GM18526 (cell line): ENCODE data around the gene MYLK3.

Source experiments
- POLR2A ChIP-seq: IDR thresholded peaks from 3 replicates; pipeline ENCODE4 v1.6.1; 2011; ENCODE audit not compliant: insufficient read length; ENCODE audit errors: extremely low read depth

MYLK3 gene

GRCh38 chr16:46765050-46765449 lies 16.9 kb upstream of the MYLK3 start:
- no peak for TF ChIP-seq POLR2A

- no peak for TF ChIP-seq POLR2A
Measured at GRCh38 chr16:46763147-46763546, 15.0 kb upstream of the MYLK3 start.

- no peak for TF ChIP-seq POLR2A
Measured at GRCh38 chr16:46762583-46762982, 14.4 kb upstream of the MYLK3 start.

DNA sequence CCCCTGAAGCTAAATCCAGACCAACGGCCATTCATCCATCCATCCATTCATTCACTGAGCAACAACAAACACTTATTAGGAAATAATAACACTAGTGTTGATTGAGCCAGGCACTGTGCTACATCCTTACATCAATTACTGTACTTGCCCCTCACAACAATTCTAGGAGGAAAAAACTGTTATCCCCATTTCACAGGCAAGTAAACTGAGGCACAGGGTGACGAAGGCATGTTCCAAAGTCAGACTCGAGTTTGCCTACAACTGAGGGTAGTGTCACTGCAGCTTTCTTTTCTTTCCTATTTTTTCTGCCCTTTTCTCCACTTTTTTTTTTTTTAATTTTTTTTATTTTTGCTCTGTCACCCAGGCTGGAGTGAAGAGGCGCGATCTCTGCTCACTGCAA lies 11.2 kb upstream of the MYLK3 start:
- TF ChIP-seq POLR2A = no peak

GRCh38 chr16:46757339-46758050 lies 9.4 kb upstream of the MYLK3 start:
- TF ChIP-seq POLR2A = no peak

DNA sequence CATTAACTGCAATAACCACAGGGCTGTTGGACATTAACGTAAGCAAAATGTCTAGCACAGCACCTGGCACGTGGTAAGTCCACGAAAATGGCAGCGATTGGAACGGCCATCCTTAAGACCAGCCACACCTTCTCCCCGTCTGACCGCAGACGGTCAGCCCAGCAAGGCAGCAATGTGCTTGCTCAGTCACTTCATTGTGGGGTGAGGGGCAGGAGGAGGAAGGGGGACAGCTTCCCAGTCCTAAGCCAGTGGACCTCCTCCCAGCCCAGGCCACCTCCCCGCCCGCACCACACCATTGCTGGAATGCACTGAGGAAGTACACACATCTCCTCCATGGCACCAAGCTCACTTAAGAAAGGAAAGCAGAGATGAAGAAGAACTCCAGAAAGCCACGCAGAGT lies 8.6 kb upstream of the MYLK3 start:
- no peak for TF ChIP-seq POLR2A

DNA sequence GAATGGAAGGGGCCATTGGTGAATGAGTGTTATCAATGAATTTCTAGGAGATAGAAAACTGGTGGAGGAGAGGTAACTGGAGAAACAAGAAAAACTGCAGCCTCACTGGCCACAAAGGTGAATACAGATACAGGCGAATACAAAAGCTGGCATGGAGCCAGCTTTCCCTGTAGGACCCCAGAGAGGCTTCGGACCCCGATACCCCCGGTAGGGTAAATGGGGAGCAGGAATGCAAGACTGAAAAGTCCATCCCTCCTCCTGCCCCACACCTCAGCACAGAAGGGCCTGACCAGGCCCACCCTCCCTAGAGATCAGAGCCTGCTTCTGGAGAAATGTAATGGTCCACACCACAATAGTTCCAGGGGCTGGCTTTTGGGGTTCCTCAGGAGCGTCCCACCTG lies 4.9 kb upstream of the MYLK3 start:
- TF ChIP-seq POLR2A = no peak

DNA sequence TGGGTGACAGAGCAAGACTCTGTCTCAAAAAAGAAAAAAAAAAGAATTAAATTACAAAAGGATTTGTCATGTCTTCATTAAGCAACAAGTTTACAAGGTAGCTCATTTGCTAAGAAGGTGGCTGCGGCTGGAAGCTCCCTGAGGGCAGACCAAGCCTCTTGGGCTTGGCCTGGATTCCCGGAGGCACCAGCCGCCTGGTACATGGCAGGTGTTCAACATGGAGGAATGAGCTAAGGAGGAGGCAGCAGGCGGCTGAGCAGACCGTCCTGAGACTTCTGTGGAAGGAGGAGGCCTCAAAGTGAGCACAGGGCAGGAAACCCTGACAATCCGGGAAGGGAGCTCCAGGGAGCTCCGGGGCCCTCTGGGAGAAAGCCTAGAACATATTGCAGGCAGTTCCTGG lies 3.2 kb upstream of the MYLK3 start:
- TF ChIP-seq POLR2A = no peak

DNA sequence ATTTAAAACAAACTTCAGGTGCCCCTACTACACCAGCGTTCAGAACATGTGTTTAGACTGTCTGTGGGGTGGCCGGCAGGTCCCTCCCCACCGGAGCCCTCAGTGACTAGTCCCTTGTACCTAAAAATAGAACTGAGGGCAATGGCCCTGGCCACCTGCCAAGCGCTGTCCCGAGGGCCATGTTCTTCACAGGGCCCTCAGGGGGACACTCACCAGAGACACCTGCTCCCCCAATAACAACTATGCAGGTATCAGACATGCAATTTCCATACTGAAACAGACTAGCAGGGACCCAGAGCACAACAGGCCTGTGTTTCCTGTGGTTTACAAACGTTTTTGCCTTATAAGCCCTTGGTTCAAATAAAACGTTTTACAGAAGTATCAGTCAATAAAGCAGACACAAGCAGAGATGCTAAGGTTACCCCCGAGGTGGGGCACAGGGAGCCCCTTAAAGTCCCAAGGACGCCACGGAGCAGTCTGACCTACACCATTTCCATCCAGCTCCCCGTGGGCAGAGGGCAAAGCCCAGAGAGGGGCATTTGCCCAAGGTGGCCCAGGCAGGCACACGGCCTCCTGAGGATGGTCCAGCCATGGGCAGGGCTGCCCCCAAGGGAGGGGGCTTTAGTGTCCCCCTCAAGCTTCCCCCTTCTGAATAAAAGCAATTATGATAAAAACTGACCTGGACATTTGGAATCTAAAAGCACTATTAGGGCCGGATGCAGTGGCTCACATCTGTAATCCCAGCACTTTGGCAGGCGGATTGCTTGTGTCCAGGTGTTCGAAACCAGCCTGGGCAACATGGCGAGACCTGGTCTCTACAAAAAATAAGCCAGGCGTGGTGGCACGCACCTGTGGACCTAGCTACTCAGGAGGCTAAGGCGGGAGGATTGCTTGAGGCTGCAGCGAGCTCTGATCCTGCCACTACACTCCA lies 896 bp upstream of the MYLK3 start:
- no peak for TF ChIP-seq POLR2A

DNA sequence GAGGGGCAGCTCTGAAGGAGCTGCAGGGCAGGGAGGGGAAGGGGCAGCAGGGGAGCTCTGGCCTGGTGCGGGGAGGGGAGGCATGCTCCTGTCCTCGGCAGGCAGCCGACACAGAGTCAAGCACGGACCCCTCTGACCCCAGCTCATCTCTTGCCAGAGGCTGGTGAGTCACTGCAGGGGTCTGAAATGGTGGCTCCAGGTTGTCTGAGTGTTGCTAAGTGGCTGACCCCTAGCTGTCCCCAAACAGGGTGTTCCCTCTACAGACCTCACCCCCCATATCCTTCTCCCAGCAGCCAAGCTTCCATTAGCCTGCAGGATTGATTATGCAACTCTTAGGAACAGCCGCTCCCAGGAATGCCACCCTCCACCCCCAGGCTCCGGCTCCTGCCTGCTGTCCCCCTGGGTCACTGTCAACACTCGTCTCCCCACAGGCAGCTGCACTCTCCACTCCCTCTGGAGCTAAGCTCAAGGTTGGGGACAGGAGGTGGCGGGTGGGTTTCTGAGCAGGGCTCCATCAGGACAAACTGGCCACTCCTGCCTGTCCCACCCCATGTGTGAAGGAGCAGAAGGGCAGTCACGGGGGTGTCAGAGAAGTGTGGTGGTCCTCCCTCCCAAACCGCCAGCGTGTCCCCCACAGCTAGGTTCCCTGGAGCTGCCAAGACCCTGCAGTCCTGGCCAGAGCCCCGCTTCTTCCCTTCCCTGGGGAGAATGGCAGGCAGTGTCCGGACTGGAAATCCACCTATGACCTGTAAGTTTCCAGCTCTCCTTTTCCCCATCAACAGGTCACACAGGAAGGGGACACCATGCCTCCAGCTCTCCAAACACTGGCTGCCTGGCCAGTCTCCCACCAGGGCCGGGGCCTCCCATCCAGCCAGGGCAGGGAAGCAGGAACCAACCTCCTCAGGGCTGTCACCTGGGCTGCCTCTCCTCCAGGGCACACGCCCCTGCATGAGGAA lies 1.0 kb downstream of the MYLK3 start:
- TF ChIP-seq POLR2A = no peak

GRCh38 chr16:46745617-46746016 lies 2.5 kb downstream of the MYLK3 start:
- no peak for TF ChIP-seq POLR2A

DNA sequence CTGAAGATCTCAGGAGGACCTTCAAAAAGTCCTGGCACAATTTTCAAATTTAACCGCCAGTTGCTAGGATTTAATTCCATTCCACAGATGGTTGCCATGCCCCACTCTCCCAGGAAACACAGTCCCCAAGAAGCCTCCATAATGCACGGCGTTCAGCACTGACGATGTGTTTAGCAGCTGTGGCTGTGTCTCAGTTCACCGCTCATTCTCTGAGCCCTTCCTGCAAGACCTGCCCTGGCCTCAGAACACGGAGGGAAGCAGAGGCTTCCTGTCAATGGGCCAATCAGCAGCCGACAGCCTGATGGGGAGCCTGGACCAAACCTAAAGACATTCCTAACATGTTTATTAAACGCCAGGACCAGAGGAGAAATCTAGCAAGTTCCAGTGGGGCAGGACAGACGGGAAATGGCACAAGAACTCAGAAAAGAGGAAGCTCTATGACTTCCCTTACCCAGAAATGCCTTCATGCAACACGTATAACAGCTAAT lies 4.9 kb downstream of the MYLK3 start:
- no peak for TF ChIP-seq POLR2A

GRCh38 chr16:46739934-46740333 lies 8.2 kb downstream of the MYLK3 start:
- TF ChIP-seq POLR2A = no peak

GRCh38 chr16:46737621-46738214 lies 10.4 kb downstream of the MYLK3 start:
- no peak for TF ChIP-seq POLR2A

GRCh38 chr16:46736695-46737094 lies 11.4 kb downstream of the MYLK3 start:
- no peak for TF ChIP-seq POLR2A
